GM19324 (cell line): Measurements from ENCODE around the gene RER1.

Experiments
- ATAC-seq: cut with Tn5 transposase; IDR thresholded peaks from one replicate; pipeline ENCODE4 v1.9.1; 2021; ENCODE audit warnings: mild to moderate bottlenecking, moderate library complexity; ENCODE audit not compliant: unreplicated experiment, low FRiP score

The RER1 gene

DNA sequence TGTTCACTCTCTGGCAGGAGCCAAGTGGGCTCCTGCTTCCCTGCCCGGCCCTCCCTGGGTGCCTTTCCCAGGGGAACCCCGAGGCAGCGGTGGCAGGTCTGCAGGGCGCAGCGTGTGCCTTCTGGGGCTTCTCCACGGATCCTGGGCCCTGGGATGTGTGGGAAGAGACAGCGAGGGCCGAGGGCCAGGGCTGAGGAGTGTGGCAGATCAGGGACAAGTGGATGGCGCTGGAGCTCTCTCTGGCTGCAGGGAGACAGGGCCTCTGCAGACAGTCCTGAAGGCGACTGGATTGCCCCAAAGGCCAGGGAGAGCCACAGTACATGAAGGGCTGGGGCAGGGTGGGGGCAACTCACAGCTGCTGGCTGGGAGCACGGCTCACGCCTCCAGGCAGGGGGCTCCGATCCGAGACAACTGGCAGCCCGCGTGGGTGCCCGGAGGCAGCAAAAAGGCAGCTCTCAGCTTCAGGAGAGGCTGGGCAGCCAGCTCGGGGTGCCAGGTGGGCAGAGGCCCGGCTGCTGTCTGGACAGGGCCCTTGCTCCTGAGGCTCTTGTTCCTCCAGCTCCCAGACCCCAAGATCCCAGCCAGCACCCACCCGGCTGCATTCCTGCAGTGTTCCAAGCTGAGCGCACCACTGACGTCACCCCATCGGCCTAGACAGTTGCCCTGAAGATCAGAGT lies 16.3 kb upstream of the RER1 start:
- no peak for ATAC-seq

DNA sequence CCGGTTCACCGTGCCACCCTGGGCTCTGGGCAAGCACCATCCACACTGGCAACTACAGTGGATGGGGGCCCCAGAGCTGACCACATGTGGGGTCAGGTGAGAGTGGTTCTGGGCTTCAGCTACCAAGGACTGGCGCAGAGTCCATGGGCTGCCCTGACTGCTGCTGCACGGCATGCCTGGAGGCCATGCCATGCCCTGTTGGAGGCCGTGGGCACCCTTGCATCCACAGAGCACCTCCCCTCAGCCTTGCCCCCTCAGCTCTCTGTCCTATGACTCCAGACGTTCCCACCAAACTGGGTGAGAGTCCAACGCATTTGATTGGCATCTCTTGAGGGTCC lies 15.7 kb upstream of the RER1 start:
- no peak for ATAC-seq

DNA sequence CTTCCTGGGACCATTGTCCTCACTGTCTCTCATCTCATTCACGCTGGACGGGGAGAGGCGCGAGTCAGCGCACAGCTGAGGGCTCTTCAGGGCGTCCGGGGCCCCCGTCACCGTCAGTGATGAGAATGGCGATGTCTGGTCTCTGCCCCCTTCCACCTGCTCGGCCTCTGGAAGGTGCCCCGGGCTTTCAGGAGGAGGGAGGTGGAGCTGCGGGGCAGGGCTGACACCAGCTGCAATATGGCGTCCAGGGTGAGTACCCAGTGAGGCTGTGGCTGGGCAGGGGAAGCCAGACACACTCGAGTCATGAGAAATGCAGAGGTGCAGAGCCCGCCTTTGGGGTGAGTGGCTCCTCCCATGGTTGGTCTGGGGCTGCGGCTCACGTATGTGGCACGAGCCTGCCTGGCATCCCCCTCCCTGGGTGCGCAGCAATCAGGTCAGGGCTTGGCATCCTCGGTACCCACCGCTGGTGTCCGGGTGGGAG lies 15.3 kb upstream of the RER1 start:
- ATAC-seq: no peak

DNA sequence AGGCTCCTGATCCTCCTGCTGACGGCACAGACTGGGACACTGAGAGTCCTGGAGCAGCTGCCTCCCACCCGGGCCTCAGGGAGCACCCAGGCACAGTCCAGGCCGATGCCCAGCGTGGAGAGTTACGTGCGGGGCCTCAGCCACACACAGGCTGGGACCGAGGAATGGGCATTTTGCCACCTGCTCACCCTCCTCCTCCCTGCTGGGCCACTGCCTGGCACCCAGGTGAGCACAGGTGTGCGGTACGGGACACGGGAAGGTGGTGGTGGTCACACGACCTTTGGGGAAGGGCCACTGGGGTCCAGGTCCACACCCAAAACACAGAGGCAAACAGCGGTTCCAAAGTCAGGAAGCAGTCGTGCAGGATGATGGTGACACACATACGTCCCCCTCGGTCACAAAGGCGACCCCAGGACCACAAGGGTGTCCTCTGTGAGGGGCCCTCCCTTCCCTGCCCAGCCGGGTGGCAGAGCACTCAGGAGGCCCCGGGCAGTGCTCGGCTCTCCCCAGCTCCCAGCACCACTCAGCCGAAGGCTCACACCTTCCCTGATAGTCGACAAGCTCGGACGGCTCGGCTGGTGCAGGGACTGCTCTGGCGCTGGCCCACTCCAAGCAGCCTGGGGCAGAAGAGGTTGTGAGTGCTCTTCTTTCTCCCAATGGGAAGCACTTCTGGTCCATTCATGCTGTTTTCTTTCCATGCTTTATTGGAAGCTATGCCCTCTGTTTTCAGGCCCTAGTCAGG lies 14.5 kb upstream of the RER1 start:
- ATAC-seq: no peak

DNA sequence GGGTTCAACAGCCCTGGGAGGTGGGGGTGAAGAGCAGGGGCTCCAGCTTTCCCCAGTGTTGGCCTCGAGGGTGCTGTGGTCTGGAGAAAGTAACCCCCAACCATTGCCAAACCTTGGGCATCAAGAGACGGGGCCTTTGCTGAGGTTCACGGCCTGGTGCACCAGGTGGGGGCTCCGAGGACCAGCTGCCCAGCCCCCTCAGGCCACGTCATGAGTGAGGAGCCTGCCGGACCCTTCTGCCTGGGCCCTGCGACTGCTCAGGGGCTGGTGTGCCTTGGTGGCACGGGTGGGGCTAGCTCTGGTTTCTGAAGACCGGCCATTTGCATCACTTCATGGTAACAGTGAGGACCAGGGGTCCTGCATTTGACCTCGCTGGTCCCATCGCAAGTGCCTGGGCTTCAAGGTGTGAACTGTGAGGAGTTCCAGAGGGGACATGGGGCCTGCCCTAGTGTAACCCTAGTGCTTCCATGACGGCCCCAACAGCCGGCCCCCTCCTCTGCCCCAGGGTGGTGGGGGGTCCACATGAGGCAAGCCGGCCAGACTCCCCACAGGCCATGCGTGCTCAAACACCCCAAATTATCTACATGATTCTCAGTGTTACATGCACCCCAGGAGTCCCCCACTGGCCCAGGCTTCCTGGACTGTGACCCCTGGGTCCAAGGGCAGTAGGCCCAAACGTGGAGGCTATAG lies 13.7 kb upstream of the RER1 start:
- no peak for ATAC-seq

DNA sequence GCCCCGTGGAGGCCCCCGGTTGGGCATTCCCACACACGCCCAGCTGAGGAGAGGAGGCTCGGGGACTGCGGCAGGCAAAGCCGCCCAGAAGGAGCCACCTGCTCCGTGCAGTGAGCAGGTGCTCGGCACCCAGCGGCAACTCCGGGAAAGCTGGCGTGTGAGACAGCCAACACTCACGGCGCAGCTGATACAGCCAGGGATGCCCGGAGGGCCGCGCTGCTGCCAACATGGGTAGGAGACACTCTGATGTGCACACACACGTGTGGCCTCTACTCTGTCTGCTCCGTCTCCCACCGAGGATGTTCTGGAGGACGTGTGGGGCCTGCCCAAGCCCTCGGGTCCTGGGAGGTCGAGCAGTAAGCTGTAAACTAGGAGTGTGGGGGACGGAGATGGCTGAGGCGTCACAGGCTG lies 13.2 kb upstream of the RER1 start:
- no peak for ATAC-seq

DNA sequence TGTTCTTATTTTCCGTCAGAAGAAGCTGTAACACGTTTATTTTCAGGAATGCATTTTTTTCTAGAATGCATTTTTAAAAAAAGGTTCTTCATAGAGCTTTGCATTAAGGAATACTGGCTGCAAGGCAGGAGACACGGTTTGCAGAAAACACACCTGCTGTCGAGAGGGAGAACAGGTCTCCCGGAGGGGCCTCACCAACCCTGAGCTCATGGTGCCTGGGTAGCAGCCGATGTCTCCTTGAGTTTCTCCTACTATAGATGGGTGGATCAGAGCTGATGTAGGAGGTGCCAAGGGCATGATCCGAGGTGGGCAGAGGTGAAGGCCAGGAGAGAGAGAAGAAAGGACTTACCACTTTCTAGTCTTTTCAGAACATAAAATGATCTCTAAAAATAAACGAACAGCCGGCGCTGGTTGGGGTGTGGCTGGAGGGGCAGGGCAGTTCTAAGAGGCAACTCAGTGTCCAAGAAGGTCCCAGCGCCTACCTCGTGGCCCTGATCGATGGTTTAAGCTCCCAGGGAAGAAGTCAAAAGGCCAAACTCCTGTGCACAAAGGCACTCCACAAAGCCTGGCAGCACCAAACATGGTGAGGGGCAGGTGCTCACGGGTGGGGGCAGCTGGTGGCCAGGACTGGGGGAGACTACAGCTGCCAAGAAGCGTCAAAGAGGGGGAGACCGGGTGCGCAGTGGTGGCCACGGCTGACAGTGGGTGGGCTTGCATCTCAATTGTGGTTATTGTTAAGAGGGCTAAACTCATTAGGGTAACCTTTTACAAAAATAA lies 12.5 kb upstream of the RER1 start:
- no peak for ATAC-seq

DNA sequence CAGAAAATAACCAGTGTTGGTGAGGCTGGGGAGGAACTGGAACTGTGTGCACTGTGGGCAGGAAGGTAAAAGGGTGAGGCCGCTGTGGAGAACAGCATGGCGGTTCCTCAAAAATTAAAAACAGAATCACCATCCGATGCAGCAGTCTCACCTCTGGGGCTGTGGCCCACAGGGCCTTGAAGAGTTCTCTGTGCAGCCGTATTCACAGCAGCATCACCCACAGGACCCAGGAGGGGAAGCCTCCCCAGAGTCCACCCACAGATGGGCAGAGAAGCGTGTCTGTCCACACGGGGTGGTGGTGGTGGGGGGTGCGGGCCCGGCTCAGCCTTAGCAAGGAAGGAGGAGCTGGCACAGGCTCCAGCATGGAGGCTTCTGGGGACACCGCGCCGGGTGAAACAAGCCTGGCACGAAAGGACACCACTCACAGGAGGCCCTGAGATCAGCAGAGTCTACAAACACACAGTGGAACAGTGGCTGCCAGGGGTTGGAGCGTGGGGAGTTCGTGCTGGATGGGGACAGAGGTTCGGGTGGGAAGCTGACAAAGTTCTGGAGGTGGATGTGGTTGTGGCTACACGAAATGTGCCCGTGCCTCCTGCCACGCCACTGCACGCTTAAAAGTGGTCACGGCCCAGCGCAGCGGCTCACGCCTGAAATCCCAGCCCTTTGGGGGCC lies 11.8 kb upstream of the RER1 start:
- no peak for ATAC-seq

DNA sequence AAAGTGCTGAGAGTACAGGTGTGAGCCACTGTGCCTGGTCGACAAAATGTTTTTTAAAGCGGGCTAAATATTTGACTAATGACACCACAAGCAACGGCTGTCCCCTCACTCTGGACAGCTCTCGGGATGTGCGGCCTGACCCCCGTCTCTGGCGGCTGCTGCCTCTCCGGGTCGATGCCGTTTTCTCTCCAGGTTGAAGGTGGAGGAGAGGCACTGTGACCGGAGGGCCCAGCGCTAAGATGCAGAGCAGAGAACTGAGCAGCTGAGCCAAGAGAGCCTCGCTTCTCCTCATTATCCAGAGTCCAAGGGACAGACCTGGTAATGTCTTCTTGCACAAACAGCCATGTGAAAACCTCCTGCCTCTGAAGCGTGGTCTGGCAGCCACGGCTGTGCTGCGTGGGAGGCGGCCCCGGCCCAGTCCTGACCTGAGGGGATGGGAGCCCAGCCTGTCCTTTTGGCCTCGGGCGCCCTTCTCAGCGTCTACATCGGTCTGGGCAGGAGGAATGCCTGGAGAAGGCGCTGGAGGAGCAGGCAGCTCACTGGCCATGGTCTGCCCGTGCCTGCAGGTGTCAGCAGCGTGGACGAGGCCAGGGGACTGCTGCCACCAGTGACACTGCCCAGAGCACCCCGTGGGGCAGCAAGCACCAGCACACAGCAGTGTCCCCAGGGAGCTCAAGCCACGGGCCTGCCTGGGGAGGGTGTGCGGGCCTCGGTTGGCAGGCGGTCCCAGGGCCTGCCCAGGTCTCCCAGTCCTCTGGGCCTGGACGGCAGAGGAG lies 10.6 kb upstream of the RER1 start:
- no peak for ATAC-seq

DNA sequence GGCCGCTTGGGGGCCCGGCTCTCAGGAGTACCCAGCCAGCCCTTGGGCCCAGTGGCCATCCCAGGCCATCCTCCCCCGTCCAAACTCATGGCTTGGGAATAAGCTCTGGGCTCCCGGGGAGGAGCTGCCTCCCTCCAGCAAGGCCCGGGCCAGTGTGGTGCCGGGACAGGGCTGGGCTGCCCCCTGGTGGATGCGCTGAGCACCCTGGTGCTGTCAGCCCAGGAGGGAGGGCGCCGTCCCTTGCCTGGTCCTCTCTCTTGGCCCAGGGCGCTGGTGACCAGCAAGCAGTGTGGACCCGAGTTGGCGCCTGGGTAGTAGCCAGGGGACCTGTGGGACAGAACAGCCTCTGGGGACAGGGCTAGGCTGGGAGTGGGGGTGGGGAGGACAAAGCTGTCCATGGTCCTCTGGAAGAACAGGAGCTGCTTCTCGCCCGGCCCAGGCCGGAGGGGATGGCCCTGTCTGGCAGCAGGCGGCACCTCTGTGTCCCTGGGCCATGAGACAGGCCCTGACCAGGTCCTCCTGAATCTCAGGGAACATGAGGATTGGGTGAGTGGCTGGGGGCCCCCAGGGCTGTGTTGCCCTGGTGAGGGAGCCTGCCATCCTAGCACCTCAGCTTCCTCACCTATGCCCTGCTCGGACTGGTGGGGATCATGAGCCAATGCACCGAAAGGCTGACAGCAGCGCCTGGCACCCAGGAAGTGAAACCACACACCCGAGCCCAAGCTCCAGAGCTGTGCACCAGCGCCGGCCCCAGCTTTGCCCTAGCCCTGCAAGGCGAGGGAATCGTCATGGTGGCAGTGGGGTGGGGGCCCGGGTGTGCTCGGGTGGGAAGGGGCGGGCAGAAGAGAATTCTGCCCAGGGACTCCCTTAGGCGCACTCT lies 9.7 kb upstream of the RER1 start:
- no peak for ATAC-seq

DNA sequence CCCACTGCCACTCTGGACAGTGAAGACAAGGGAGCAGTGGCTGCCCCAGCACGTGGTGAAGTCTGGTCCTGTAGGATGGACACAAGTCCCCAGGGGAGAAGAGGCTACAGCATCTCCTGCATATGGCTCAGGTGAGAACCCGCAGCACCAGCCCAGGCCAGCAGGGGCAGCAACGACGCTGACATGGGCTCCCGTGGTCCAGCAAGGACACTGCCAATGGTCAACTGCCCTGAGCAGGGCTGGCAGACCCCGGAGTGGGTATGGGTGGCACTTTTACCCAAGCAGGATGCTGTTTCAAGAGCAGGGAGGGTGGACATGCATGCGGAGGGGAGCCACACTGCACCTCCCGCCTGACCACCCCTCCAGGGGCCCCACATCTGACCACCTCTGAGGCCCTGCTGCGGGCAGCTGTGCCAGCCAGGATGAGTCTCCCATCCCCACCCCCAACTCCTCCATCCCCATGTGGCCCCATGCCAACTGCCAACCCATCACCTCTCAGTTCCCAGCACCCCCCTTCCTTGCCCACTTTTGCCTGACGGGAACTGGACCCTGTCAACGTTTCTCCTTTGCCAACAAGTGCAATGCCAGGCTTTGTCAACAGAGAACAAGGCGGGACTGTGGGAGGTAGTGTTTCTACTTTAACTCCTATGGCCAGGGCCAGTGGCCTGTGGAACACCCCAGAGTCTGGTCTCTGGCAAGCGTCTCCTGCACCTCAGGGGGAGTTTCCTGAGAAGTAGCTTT lies 8.8 kb upstream of the RER1 start:
- no peak for ATAC-seq

DNA sequence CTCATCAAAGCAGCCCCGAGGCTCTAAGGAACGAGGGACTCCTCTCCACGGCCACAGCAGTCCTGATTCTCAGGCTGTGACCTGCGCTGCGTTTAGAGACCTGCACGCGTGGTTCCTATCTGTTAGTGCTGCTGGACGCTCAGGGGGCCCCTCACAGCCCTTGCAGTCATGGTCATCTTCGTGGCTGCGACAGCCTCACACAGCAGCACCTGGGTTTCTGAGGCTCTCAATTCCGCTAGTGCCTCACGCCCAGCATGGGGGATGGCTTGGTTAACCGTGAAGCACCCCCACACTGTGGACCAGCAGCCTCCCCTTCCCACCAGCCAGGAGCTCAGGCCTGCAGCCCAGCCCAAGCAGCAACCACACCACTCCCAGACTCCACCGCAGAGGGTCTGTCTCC lies 8.1 kb upstream of the RER1 start:
- no peak for ATAC-seq

DNA sequence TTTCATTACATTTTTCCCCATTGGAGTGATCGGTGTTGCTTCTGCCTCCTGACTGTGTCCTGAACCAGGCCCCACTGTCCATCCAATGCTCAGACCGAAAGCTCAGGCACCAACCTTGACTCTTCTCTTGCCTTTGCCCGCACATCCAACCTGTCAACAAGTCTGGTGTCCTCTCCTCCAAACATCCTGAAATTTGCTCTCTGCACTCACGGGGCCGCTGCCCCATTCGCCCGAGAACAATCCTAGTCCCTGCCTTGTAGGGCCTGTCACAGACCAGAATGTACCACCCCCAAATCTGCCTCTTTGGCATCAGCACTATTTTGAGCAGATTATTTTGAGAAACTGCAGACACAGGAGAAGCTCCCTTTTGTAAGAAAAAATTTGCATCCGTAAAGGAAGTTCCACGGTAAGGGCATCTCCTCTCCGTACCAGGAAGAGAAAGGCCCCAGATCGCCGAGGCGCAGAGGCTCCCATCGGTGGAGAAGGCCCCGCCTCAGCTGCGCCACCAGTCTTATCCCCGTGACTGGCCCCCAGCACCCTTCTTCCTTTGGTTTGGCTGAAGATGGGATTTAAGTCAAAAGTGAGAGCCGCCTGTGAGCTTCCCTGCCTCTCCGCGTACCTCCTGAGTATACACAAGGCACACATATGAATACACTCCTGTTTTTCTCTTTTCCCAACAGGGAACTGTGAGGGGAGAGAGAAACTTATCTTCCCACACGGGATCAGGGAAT lies 7.3 kb upstream of the RER1 start:
- ATAC-seq: no peak

DNA sequence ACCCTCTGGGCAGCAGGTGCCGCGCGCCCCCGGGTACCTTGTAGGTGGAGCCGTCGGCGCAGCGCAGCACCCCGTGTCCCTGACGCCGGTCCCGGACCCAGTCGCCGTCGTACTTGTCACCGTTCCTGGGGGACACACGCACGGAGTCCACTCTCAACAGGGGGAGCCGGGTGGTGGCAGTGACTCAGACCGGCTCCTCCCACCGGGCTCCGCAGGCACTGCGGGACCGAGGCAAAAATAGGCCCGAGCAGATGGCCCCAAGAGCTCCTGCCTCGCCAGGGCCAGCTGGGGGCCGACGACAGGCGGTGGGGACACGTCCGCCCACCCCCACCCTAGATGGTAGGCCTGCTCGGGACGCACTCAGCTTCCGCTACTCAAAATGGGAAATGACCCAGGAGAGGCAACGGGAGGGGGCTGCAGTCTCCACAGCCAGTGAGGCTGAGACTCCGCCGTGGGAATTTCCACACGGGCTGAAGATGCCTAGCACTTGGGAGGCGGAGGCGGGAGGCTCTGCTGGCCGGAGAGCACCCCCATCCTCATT lies 6.6 kb upstream of the RER1 start:
- ATAC-seq: no peak

DNA sequence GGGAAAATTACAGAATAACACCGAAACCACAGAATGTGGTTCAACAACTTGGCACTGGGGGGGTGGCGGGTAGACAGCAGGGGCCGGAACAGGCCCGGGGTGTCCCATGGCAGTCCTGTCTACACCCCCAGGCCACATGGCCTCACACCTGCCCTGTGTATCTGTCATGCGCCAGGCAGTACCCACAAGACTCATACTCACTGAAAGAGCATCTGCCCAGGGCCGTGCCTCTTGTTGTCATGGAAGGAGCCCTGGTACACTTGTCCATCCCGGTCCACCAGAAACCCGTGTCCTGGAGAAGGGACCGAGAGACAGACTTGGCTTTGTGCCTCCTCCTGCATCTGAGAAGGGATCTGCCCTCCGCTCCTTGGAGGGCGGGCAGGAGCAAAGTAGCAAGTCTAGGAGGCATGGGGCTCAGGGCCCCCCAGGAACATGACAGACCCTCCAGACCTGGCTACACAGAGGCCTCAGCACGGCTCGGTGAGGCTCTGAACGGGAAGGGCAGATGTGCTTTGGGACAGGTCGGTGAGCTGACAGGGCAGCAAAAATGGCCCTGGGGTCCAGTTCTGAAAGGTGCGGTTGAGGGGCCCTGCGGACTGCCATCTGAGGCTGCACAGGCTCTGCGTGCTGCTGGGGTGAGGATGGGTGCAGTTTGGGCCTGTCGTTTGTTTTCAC lies 5.9 kb upstream of the RER1 start:
- no peak for ATAC-seq
